Suprapubic skin (tissue), 4 donors: ENCODE data around the gene RAB1A. TPM values are rescaled to one million over a fixed set of nuclear protein-coding genes. Genes with fewer than 3 reads are reported as not detected.

ENCODE experiments used
- DNase-seq, 2 donors: peaks; one replicate each; pipeline ENCODE4 v3.0.0-alpha.2; 2019; ENCODE audit warnings: low spot score in 2 of 2
- H3K27ac ChIP-seq: fragments of 200-600 bp; sonication (generic); one replicate; pipeline ENCODE4 v1.5.1; 2019
- H3K27me3 ChIP-seq: fragments of 200-600 bp; sonication (generic); one replicate; pipeline ENCODE4 v1.5.1; 2019
- H3K36me3 ChIP-seq: fragments of 200-600 bp; sonication (generic); one replicate; pipeline ENCODE4 v1.5.1; 2019
- H3K4me1 ChIP-seq: fragments of 200-600 bp; sonication (generic); one replicate; pipeline ENCODE4 v1.5.1; 2019
- H3K4me3 ChIP-seq: fragments of 200-600 bp; sonication (generic); one replicate; pipeline ENCODE4 v1.5.1; 2019; ENCODE audit warnings: mild to moderate bottlenecking
- H3K9me3 ChIP-seq: fragments of 200-600 bp; sonication (generic); one replicate; pipeline ENCODE4 v1.5.1; 2019
- EP300 ChIP-seq: sonication (generic); formaldehyde crosslinking; IDR thresholded peaks from one replicate; pipeline ENCODE4 v1.6.1; 2017; ENCODE audit warnings: antibody characterized with exemption
- POLR2A ChIP-seq, 2 donors: fragments of 450-650 bp; IDR thresholded peaks; one replicate each; pipeline ENCODE4 v1.6.1; 2017; ENCODE audit warnings: antibody characterized with exemption in 2 of 2, mild to moderate bottlenecking in 2 of 2, moderate library complexity in 2 of 2
- POLR2AphosphoS5 ChIP-seq, 3 donors: sonication (generic); formaldehyde crosslinking; IDR thresholded peaks; one replicate each; pipeline ENCODE4 v1.6.1; 2017; ENCODE audit warnings: antibody characterized with exemption in 3 of 3
- WGBS: methylation state at CpG from one replicate; pipeline ENCODE4 v1.1.5; 2018; 5-methylcytosine and 5-hydroxymethylcytosine counted together
- total RNA-seq, 4 donors: library from RNA; depleted of rRNA; stranded (reverse); fragments of >200 nt; gene quantifications; one replicate each; pipeline ENCODE4 v1.1.0, GENCODE V29; 2016
- TF ChIP-seq, protein P1 (sequence below), 2 donors: fragments of 200-600 bp in 1 of 2; fragments of 450-650 bp in 1 of 2; sonication (generic) in 1 of 2; IDR thresholded peaks; one replicate each; pipeline ENCODE4 v1.5.1; 2016 to 2019; ENCODE audit warnings: antibody characterized with exemption in 2 of 2, mild to moderate bottlenecking in 1 of 2, moderate library complexity in 1 of 2

RAB1A gene
- total RNA-seq, 4 donors from 2014 or later: 66.3 to 76.0 (median 68.3) TPM

DNA sequence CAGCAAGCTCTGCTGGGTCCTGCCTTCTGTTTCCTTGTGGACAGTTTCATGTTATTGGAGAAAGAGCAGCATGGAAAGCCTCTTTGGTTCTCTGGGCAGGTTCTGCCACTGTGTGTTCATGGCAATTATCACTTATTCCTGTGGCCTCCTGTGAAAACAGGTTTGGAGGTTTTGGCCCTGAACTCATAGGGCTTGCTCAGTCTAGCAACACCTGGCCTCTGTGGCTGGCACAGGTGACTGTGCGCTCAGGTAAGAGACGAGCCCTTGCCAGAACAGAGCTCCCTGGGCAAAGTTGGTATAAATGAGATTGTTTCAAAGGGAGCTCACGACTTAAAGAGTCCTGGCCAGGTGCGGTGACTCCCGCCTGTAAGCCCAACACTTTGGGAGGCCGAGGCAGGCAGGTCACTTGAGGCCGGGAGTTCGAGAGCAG, 68.0 kb downstream of the RAB1A start:
- Histone ChIP-seq H3K9me3 (no peaks in the 10 kb centered on the region), H3K27me3 (no peaks in the 10 kb centered on the region), H3K4me3 (no peak overlapping the region), H3K27ac (peak overlapping the region; percentile 76), H3K36me3 (no peaks in the 10 kb centered on the region), H3K4me1 (peaks cover 90% of the 10 kb centered on the region)
- 77% methylated on average over 8 of the region's 8 CpGs for WGBS
- DNase-seq: no peak
- TF ChIP-seq EP300: no peak
- TF ChIP-seq POLR2AphosphoS5 (IDR thresholded peaks at IDR 0.05): no peak
- TF ChIP-seq POLR2A (IDR thresholded peaks at IDR 0.05): no peak
- TF ChIP-seq, protein P1, sequence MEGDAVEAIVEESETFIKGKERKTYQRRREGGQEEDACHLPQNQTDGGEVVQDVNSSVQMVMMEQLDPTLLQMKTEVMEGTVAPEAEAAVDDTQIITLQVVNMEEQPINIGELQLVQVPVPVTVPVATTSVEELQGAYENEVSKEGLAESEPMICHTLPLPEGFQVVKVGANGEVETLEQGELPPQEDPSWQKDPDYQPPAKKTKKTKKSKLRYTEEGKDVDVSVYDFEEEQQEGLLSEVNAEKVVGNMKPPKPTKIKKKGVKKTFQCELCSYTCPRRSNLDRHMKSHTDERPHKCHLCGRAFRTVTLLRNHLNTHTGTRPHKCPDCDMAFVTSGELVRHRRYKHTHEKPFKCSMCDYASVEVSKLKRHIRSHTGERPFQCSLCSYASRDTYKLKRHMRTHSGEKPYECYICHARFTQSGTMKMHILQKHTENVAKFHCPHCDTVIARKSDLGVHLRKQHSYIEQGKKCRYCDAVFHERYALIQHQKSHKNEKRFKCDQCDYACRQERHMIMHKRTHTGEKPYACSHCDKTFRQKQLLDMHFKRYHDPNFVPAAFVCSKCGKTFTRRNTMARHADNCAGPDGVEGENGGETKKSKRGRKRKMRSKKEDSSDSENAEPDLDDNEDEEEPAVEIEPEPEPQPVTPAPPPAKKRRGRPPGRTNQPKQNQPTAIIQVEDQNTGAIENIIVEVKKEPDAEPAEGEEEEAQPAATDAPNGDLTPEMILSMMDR (IDR thresholded peaks at IDR 0.05): no peak

DNA sequence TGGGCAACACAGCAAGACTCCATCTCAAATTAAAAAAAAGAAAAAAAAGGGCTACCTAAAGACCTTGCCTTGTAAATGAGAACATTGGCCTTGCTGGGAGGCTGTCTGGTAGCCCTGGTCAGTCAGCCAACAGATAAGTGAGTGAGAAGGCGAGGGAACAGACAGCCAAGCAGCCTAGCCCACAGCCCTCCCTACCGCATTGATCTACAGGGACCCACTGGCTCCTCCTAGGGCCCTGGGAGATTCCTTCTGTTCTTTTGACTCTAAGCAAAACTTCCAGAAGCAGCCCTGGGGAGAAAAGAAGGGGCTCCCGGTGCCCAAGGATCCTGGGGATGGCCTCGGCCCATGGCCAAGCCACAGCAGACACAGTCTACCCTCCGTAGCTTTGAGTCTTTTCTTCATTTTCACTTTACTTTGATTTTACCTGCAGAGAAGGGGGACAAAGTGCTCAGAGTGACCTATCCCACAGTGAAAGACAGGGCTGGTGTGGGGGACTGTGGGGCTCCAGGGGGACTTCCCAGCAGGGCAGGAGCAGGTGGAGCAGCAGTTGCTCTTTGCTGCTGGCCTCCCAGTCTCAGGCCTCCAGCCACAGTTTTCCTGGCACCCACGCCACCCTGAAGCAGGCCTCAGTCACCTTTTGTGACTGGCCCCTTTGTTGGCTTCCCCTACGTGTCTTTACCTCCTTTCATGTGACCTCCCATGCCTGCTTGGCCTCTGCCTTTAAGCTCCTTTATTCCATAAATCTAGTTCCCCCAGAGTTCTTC, 68.6 kb downstream of the RAB1A start:
- Histone ChIP-seq H3K9me3 (no peaks in the 10 kb centered on the region), H3K27ac (peak overlapping the region; percentile 76), H3K36me3 (no peaks in the 10 kb centered on the region), H3K4me1 (peaks cover 89% of the 10 kb centered on the region), H3K4me3 (no peak overlapping the region), H3K27me3 (no peaks in the 10 kb centered on the region)
- TF ChIP-seq, protein P1 (IDR thresholded peaks at IDR 0.05): no peak
- TF ChIP-seq EP300 (no peak), POLR2A (IDR thresholded peaks at IDR 0.05) (no peak), POLR2AphosphoS5 (IDR thresholded peaks at IDR 0.05) (no peak)
- DNase-seq: no peak
- WGBS: 73% methylated on average over 7 of the region's 7 CpGs

DNA sequence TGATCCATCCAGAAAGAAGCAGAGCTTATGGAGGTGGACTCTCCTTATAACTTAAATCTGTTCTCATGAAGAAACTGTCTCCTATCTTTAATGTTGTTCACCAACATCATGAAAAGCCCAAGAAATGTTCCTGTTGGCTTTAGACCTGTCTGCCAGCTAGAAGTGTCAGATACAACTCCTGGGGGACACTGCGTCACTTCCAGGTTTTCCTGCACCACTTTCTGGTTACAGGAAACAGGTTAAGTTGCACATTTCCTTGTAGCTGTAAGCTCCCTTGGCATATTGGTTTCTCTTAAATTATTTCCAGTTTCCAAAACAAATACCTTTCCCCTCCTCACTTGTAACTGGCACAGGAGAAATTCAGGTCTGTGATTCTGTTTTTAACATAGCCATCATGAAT, 70.8 kb downstream of the RAB1A start:
- H3K4me3 ChIP-seq: no peak overlapping the region
- no peaks in the 10 kb centered on the region for H3K36me3 ChIP-seq
- H3K4me1 ChIP-seq: peaks cover 74% of the 10 kb centered on the region
- no peaks in the 10 kb centered on the region for H3K9me3 ChIP-seq
- TF ChIP-seq POLR2AphosphoS5 (IDR thresholded peaks at IDR 0.05) (no peak), EP300 (no peak)
- DNase-seq: no peak
- peak overlapping the region; percentile 46 for H3K27ac ChIP-seq
- WGBS: 52% methylated on average over 1 of the region's 1 CpG
- no peaks in the 10 kb centered on the region for H3K27me3 ChIP-seq

DNA sequence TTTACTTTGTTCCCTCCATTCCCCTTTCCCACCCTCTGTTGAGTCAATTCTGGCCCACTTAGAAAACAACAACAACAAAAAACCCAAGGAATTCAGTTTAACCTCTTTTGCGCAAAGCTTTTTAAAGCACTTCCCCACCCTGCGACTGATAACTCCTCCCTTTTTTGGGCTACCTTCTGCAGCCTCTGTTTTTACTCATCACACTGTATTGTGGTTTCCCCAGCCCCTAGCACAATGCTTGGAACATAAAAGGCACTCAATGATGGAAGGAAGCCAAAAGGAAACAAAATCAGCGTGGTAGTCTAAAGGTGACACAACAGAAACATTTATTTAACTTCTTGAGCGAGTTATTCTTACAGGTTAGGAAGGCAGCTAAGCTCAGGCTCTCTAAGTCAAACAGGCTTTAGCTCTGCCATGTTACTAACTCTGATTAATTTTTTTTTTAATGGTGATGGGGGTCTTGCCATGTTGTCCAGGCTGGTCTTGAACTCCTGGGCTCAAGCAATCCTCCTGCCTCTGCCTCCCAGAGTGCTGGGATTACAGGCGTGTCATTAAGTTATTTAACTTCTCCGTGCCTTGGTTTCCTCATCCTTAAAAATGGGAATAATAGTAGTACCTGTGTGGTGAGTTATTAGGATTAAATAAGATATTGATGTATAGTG, 72.4 kb downstream of the RAB1A start:
- no peak for DNase-seq
- H3K4me3 ChIP-seq: peak overlapping the region; percentile 58
- TF ChIP-seq POLR2A (IDR thresholded peaks at IDR 0.05): no peak
- H3K27ac ChIP-seq: peak overlapping the region; percentile 85
- 37% methylated on average over 6 of the region's 6 CpGs for WGBS
- no peaks in the 10 kb centered on the region for H3K27me3 ChIP-seq
- H3K9me3 ChIP-seq: no peaks in the 10 kb centered on the region
- H3K4me1 ChIP-seq: peaks cover 58% of the 10 kb centered on the region
- no peaks in the 10 kb centered on the region for H3K36me3 ChIP-seq

DNA sequence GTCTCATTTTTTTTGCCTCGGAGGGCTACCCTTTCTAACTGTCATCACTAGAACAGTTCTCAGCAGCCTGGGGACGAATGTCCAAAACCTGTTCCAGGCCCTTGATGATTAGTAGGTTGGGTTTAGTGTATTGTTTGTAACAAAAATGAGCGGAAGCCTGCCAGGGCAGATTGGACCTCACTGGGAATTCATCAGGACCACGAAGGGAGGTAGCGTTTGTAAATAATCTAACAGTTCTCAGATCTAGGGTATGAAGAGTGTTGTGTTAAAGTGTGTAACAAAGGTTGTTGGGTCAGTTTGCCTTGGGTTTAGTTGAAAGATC, 72.9 kb downstream of the RAB1A start:
- H3K36me3 ChIP-seq: no peaks in the 10 kb centered on the region
- H3K27me3 ChIP-seq: no peaks in the 10 kb centered on the region
- H3K4me3 ChIP-seq: peak overlapping the region; percentile 58
- H3K27ac ChIP-seq: peak overlapping the region; percentile 85
- DNase-seq: no peak
- TF ChIP-seq POLR2A (IDR thresholded peaks at IDR 0.05) (no peak), EP300 (no peak), POLR2AphosphoS5 (IDR thresholded peaks at IDR 0.05) (no peak)
- TF ChIP-seq, protein P1 (IDR thresholded peaks at IDR 0.05): no peak
- H3K4me1 ChIP-seq: peaks cover 53% of the 10 kb centered on the region
- H3K9me3 ChIP-seq: no peaks in the 10 kb centered on the region
- 5% methylated on average over 5 of the region's 5 CpGs for WGBS

DNA sequence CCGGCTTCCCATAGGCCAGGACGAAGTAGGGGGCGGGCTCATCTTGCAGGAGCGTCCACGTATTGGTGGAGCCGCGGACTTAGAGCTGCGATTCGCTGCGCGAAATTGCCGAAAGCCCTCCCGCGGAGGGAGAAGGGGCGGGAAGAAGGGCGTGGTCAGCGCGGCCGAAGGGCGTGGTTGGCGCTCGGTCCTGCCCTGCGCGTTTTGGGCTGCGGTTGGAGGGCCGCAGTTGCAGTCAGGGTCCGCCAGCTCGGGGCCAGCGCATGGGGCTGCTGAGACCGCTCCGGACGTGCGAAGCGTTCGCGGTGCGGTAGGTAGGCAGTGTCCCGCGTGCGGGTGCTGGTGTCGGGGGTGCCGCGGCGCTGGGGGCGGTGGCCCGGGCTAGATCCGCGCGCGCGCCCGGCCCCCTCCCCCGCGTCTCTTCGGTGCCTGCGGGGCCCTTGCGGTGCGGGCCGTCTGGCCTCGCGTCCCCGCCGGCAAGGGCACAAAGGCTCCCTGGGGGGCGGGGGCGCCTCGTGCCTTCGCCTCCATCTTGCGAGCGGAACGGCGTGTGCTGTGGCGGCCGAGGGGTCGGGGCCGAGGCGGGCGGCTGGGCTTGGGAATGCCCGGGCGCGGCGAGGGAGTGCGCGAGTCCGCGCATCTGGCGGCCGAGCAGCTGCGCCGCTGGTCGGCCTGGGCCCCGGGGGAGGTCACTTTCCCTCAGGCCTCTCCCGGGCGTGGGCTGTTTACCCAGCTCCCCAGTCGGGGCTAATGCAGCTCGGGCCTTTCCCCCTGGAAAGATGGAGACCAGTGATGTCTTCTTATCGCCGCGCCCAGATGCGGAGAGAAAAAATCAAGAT, 73.5 kb downstream of the RAB1A start, which contains the start of gene CEP68:
CEP68 (plus strand) TSS at position 202 of the 839 bp plus-strand sequence. CDS start 13,029 bp downstream, outside the sequence.
- Histone ChIP-seq H3K27me3 (no peaks in the 10 kb centered on the region), H3K4me1 (peaks cover 47% of the 10 kb centered on the region), H3K4me3 (peak within 1 kb of the TSS; percentile 58), H3K9me3 (no peaks in the 10 kb centered on the region), H3K36me3 (no peaks in the 10 kb centered on the region), H3K27ac (peak within 1 kb of the TSS; percentile 85)
- peak; percentile 98 to 99 for DNase-seq
- WGBS: under 1% methylated on average over 20 of the region's 99 CpGs
- TF ChIP-seq, protein P1 (IDR thresholded peaks at IDR 0.05): no peak
- TF ChIP-seq POLR2AphosphoS5 (IDR thresholded peaks at IDR 0.05) (peak; percentile 29 to 74 (median 52)), POLR2A (IDR thresholded peaks at IDR 0.05) (peak; percentile 59 to 88), EP300 (no peak)
